HG03354 (cell line): Measurements from ENCODE around the gene FAM83D.
"Not testable (repeated sequence)": the region's sequence is repeated elsewhere in the genome, so short reads cannot be mapped to it uniquely, and the experiment has no call there.

Experiments
- ATAC-seq: cut with Tn5 transposase; IDR thresholded peaks from one replicate; pipeline ENCODE4 v1.9.1; 2021; ENCODE audit warnings: mild to moderate bottlenecking; ENCODE audit not compliant: unreplicated experiment, poor library complexity, severe bottlenecking

FAM83D gene

DNA sequence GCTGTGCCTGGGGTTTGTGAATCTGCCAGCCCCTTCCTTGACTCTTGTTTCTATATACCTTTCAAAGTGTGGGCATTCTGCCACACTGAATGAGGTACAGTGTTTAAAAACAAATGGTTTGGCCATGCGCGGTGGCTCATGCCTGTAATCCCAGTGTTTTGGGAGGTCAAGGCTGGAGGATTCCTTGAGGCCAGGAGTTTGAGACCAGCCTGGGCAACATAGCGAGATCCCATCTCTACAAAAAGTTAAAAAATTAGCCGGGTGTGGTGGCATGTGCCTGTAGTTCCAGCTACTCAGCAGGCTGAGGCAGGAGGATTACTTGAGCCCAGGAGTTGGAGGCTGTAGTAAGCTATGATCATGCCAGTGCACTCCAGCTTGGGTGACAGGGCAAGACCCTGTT lies 5.8 kb downstream of the FAM83D start:
- no peak for ATAC-seq

DNA sequence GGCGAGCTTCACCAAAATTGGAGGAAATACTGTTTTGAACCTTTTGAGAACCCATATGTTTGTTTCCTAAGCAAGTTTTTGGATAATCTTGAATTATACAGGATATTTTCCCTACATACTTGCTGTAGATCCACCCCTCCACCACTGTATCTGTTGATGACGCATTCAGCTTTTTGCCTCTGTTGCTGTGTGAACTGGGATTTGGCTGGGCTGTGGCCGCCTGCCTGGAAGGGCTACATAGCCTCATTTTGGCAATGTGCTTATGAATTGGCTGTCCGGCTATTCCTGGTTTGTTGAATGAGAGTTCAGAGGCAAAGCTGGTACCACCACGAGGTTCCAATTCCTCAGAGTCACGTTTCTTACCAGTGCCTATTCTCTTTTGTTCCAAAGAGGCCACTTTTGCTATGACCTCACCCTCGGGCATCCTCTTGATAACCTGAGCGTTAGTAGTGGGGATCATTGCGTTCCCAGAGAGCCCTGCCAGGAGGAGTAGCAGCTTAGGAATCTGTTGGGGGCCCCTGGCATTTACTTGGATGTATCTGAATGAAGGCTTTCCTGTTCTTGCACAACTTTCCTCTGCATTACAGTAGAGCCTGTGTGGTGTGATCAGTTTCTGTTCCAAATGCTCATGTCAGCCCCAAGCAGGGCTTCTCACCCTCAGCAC lies 6.4 kb downstream of the FAM83D start:
- no peak for ATAC-seq

DNA sequence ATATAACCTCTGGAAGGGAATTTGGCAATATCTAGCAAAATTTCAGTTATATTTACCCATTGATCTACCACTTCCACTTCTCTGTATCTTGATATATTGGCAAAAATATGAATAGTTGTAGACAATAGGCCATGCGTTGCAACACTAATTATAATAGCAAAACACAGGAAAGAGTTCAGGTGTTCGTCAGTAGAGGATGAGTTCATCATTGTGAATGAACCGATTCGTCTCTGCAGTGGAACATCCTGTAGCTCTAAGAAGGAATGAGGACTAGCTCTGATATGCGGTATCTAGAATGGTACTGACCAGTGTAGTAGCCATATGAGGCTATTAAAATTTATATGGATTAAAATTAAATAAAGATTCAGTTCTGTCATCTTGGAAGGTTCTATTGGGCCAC lies 8.3 kb downstream of the FAM83D start:
- ATAC-seq: no peak

DNA sequence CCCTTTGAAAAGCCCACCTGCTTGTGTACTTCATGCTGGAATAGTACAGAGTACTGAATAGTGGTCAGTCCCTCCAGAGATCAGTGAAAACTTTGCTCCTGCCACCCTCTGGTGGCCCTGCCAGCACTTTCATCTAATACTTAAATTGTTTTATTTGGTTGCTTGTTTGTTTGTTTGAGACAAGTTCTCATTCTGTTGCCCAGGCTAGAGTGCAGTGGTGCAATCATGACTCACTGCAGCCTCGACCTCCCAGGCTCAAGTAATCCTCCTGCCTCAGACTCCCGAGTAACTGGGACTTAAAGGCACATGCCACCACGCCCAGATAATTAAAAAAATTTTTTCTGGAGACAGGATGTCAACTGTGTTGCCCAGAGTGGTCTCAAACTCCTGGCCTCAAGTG lies 9.1 kb downstream of the FAM83D start:
- ATAC-seq: no peak

DNA sequence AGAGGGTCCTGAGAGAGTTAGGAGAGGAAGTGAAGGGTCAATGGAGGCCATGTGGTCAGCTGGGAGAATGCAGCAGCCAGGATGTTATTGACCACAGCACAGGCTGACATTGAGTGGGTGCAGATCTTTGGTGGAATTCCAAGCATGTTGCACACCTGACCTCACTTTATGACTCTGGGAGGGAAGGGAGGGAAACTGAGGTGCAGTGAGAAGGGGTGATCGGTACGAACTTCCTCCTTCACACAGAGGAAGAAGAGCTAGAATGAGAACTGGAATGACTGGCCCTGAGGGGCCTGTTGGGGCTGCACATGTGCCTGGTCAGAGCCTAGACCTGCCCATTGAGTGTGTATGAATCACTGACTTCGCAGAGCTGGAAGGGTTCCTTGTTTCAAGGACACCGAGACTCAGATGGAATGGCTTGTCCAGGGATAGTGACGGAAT lies 9.8 kb downstream of the FAM83D start:
- no peak for ATAC-seq

DNA sequence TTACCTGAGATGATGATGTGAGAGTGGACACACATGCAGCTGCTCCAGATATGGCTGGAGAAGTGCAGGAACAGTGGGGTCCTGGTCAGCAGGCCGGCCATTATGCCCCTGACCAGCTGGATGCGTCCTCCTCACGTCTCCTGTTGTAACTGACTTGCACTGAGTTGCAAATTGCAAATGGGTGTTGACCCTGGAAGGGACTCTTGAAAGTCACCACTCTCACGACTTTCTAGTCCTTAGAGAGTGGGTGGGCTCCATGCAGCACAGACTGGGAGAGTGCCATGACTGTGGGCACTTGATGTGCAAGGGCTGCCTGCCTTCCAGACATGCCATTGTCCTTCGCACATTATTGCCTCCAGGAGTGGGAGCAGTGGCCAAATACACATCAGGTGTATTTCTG lies 10.8 kb downstream of the FAM83D start:
- no peak for ATAC-seq

DNA sequence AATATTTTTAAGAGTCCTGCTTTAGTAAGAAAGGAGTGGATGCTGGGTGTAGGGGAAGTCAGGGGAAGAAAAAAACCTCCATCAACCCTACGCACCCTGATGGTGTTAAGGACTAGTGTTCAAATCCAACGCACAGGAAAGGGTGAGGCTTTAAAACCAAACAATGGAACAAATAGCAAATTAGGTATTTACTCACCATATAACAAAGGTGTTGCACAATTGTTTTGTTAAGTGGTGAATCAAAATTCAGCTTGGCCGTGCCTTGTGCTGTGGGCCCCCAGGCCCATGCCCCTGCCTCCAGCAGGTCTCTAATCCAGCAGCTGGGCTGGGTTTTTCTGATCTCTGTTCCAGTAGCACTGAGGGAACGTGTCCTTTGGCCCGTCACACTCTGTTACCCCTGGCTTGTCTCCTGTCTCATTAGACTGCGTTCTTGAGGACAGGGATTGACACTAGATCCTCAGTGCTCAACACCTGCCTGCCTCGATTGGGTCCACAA lies 11.8 kb downstream of the FAM83D start:
- no peak for ATAC-seq

DNA sequence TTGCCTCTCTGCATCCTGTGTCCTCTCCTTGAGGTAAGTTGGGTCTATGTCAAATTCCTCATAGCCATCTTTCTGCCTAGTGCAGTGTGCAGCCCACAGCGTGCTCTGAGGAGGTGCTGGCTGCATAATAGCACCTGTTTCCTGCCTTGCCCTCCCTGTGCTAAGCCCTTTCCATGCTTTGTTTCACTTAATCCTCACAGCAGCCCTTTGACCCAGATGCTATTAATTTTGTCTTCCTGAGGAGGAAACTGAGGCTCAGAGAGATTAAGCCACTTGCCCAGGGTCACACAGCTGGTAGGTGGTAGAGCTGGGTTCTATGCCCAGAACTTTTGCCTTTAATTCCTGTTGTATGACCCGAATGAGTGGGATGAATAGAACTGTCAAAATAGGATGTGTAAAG lies 13.5 kb downstream of the FAM83D start:
- ATAC-seq: no peak

DNA sequence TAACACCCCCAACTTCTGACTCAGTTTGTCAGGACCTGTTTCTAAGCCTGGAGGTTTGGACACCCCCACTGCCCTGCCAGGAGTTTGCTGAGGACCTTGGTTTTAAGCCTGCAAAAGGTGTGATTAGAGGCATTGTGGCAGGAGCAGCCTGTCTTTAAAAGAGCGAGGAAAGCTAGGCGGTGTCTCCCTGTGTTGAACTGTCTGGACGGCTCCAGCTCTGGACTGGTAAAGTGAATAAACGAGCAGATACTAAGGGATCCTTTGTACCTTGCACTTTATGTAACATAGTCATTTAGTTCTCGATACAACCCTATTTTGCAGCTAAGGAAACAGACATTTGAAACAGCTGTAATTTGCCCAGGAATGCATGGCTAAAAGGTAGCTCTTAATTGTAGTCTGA lies 14.4 kb downstream of the FAM83D start:
- no peak for ATAC-seq

DNA sequence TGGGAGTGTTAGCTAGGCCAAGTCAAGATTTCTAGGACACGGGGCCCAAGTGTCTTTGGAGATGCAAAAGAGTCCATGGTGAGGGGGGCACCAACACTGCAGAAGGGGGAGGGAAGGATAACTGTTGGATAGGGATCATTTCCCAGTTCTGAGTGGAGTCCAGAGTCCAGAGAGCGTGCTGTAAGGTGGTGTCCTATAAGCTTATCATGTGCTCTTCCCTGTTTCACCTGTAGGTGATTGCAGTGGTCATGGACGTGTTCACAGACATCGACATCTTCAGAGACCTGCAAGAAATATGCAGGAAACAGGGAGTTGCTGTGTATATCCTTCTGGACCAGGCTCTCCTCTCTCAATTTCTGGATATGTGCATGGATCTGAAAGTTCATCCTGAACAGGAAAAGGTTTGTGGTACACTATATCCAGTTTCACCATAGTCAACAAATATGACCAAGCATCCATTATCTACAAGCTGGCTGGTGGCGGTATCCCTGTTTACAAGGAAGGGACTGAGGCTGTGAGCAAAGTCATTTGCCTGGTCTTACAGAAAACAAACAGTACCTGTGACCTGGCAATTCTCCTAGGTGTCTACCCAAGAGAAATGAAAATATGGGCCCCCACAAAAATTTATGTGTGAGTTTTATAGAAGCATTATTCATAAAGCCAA lies 15.6 kb downstream of the FAM83D start:
- no peak for ATAC-seq

DNA sequence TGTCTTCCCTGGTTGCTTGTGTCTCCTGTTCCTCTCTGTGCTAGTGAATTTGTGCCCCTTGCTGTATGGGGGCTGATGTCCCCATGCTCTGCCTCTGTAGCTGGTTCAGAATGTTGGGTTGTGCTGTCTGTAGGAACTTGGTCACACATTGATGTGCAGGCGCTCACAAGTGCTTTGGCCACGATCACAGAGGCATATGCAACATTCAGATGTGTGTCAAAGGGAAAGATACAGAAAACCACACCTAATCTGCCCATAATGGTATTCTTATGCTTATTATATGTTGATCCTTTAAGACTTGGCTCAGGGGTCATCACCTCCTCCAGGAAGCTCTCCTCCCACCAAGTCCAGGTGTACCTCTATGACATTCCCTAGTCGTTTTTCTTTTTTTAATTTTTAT lies 18.8 kb downstream of the FAM83D start:
- ATAC-seq: no peak

DNA sequence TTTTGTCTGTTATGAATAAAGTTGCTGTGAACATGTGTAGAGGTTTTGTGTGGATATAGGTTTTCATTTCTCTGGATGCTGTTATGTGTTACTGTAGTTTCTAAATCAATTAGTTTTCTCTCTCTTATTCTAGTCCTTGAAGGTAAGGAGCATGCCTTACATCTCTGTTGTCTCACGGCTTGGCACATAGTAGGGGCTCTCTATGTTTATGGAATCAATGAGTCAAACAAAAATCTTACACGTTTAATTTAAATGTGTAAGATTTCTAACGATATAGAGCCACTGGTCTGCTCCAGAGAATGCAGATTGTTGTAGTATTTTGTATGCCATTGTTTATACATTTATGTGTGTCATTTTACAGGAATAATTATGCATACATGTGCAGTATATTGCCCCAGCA lies 20.6 kb downstream of the FAM83D start:
- no peak for ATAC-seq

DNA sequence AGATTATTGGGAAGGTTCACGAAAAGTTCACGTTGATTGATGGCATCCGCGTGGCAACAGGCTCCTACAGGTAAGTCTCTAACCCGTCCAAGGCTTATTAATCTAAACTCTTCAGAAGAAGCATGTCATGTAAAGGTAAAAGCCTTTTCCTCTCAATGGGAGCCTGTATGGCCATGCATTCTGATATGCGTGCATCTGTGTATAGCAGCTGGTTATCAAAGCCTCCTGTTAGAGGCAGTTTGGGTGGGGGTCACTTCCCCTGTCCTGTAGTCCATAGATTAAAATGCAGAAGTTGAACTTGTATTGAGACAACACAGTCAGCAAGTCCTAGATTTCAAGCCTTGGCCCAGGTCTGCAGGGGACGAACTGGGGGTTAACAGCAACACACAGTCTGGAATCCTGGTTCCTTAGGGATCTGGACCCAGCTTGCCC lies 21.7 kb downstream of the FAM83D start:
- ATAC-seq: no peak

DNA sequence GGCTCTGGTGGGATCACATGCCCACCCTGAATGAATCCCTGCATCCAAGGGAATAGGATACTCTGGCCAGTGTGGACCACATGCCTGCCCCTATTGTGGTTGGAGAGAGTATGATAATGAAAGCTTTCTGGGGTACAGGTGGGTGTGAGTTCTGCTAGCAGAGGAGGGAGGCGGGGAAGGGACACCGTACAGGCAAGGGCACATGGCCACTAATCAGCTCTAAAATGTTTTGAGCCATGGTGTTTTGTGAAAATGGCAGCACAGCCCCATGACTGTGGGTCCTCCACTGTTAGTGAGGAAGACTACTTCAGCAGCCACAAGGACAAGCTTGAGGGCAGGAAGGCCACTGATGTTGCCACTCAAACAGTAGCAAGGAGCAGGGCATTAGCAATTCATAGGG lies 24.0 kb downstream of the FAM83D start:
- ATAC-seq: no peak

DNA sequence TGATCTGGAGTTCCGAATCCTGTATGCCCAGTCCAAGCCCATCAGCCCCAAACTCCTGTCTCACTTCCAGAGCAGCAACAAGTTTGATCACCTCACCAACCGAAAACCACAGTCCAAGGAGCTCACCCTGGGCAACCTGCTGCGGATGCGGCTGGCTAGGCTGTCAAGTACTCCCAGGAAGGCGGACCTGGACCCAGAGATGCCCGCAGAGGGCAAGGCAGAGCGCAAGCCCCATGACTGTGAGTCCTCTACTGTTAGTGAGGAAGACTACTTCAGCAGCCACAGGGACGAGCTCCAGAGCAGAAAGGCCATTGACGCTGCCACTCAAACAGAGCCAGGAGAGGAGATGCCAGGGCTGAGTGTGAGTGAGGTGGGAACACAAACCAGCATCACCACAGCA lies 25.4 kb downstream of the FAM83D start:
- no peak for ATAC-seq

DNA sequence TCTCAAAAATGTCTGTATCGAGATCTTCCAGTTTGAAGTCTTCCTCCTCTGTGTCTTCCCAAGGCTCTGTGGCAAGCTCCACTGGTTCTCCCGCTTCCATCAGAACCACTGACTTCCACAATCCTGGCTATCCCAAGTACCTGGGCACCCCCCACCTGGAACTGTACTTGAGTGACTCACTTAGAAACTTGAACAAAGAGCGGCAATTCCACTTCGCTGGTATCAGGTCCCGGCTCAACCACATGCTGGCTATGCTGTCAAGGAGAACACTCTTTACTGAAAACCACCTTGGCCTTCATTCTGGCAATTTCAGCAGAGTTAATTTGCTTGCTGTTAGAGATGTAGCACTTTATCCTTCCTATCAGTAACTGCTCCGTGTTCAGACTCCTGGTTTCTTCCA lies 25.9 kb downstream of the FAM83D start:
- no peak for ATAC-seq

DNA sequence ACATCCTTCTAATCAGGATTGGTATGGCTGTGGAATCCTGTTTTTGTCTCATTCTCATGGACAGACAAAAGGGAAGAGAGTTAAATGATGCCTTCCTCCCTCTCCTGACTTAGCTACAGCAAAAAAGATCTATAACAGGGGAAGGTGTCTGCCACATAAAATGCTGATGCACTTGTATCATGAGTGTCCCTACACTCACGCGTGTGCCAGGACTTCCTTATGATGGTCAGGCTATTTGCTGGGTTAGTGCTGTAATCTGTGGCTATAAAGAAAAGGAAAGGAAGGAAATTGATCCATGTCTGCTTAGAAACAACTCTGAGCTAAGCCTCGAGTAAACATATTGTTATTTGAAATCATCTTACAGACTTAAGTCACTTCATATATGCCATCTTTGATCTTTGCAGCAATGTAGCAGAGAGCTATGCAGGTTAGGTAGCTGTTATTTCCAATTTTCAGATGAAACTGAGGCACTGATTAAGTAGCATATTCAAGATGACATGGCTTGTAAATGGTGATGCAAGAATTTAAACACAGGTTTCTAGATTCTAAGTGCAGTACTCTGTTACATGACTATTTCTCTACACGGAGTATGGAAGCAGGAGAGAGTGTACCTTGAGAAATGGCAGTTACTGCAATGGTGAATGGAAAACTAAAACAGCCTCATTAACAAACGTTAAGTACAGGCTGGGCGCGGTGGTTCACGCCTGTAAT lies 27.6 kb downstream of the FAM83D start:
- ATAC-seq: no peak

DNA sequence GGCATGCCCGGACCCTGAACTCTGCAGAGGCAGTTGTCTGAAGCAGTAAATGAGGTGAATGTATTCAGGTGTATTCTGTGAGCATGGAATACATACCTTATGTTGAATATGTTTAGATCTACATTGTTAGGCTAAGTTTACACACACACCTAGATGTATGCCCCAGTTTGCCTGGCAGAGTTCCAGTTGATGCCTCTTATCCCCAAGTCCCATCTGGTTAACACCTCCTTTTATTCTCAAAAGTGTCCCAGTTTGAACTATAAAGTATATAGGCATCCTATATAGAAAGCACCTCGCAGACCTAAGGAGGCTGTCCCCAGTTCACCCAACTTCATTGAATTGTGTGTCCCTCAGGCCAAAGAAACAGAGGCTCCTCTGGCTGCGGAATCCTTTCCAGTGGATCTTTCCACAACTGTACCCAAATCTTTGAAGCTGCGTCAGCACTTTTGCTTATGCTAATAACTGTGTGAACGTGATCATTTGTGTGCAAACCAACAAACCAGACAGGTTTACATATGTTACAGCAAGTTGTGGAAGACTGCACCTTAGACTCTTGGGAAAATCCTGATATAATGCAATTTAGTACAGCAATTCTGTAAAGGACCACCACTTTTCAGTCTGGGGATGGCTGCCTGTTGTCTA lies 31.1 kb downstream of the FAM83D start:
- no peak for ATAC-seq

DNA sequence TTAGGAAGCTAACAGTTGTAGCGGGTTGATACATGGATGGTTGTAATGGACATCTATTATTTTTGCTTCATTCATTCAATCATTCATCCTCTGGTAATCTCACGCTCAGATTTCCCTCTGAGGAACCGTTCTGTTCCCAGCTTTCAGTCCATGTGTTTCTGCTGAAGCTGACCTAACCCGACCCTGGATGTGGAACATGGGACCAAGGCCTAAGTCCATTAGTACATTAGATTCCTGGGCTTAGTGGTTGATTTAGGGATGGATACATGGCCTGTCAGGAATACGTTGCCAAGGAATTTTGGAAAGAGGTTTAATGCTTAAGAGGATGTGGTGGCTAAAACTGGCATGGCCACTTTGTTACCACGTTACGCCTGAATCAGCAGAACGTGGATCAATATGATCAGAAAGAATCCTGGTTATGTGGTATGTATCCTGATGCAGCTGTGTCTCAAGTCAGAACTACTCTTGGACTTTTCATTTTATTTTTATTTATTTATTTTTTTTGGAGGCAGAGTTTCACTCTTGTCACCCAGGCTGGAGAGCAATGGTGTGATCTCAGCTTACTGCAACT lies 31.8 kb downstream of the FAM83D start:
- ATAC-seq: no peak

DNA sequence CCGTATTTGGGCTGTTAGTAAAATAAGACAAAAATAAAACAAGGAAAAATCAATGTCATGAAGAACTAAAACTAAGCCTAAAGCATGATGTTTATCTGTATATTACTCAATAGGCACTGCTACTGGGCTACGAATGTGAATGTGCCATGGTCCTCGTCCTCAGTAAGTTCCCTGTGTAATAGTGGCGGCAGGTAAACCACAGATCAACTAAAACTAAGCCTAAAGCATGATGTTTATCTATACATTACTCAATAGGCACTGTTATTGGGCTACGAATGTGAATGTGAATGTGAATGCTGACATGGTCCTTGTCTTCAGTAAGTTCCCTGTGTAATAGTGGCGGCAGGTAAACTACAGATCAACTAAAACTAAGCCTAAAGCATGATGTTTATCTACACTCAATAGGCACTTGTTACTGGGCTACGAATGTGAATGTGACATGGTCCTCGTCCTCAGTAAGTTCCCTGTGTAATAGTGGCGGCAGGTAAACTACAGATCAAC lies 34.0 kb downstream of the FAM83D start:
- ATAC-seq: not testable (repeated sequence)
